ENCODE data around the gene PRDM10.

PRDM10 gene

GRCh38 chr11:129918361-129918760 is 84.3 kb downstream of the PRDM10 start:
- H3K27ac ChIP-seq (ENCODE audit: low read length): no peak overlapping the region
- H3K36me3 ChIP-seq (replicated peaks; ENCODE audit: low read depth, low read length): peaks cover 6% of the 10 kb centered on the region
- no peak overlapping the region for H3K4me2 ChIP-seq (ENCODE audit: low read length)
- H3K9me3 ChIP-seq (ENCODE audit: insufficient read depth, low read length): no peaks in the 10 kb centered on the region
- TF ChIP-seq CTCF (IDR thresholded peaks at IDR 0.05; ENCODE audit: low read depth, low read length) (no peak), EZH2phosphoT487 (IDR thresholded peaks at IDR 0.05; ENCODE audit: low read depth) (no peak)
- no peak overlapping the region for H3K9ac ChIP-seq (ENCODE audit: low read length)
- H3K27me3 ChIP-seq (ENCODE audit: low read depth, low read length): no peaks in the 10 kb centered on the region
- no peaks in the 10 kb centered on the region for H3K79me2 ChIP-seq (ENCODE audit: low read length)
- H3K4me1 ChIP-seq (ENCODE audit: low read length): no peaks in the 10 kb centered on the region
- H2AFZ ChIP-seq (ENCODE audit: low read depth, low read length): no peak overlapping the region
- no peak overlapping the region for H3K4me3 ChIP-seq (ENCODE audit: low read length)
- no peaks in the 10 kb centered on the region for H4K20me1 ChIP-seq (ENCODE audit: insufficient read depth, low read length)

- peaks cover 6% of the 10 kb centered on the region for H3K36me3 ChIP-seq (replicated peaks; ENCODE audit: low read depth, low read length)
- TF ChIP-seq CTCF (IDR thresholded peaks at IDR 0.05; ENCODE audit: low read depth, low read length) (no peak), EZH2phosphoT487 (IDR thresholded peaks at IDR 0.05; ENCODE audit: low read depth) (no peak)
Observed at GRCh38 chr11:129917231-129917630, 85.4 kb downstream of the PRDM10 start.

GRCh38 chr11:129911298-129911697 is 91.3 kb downstream of the PRDM10 start:
- Histone ChIP-seq H3K27ac (ENCODE audit: low read length) (no peak overlapping the region), H3K4me2 (ENCODE audit: low read length) (no peak overlapping the region), H3K36me3 (replicated peaks; ENCODE audit: low read depth, low read length) (peaks cover 6% of the 10 kb centered on the region)

More at GRCh38 chr11:129917231-129917630, 85.4 kb downstream of the PRDM10 start:
- H4K20me1 ChIP-seq (ENCODE audit: insufficient read depth, low read length): no peaks in the 10 kb centered on the region
- H3K4me3 ChIP-seq (ENCODE audit: low read length): no peak overlapping the region
- H3K27ac ChIP-seq (ENCODE audit: low read length): no peak overlapping the region
- H3K4me2 ChIP-seq (ENCODE audit: low read length): no peak overlapping the region
- H2AFZ ChIP-seq (ENCODE audit: low read depth, low read length): no peak overlapping the region
- H3K79me2 ChIP-seq (ENCODE audit: low read length): no peaks in the 10 kb centered on the region
- H3K9ac ChIP-seq (ENCODE audit: low read length): no peak overlapping the region
- no peaks in the 10 kb centered on the region for H3K9me3 ChIP-seq (ENCODE audit: insufficient read depth, low read length)
- no peaks in the 10 kb centered on the region for H3K4me1 ChIP-seq (ENCODE audit: low read length)
- H3K27me3 ChIP-seq (ENCODE audit: low read depth, low read length): no peaks in the 10 kb centered on the region

GRCh38 chr11:129910360-129910759 is 92.3 kb downstream of the PRDM10 start:
- Histone ChIP-seq H2AFZ (ENCODE audit: low read depth, low read length) (no peak overlapping the region), H3K4me1 (ENCODE audit: low read length) (no peaks in the 10 kb centered on the region), H3K4me2 (ENCODE audit: low read length) (no peak overlapping the region), H3K9ac (ENCODE audit: low read length) (no peak overlapping the region), H4K20me1 (ENCODE audit: insufficient read depth, low read length) (no peaks in the 10 kb centered on the region), H3K27ac (ENCODE audit: low read length) (no peak overlapping the region), H3K27me3 (ENCODE audit: low read depth, low read length) (no peaks in the 10 kb centered on the region), H3K9me3 (ENCODE audit: insufficient read depth, low read length) (no peaks in the 10 kb centered on the region), H3K79me2 (ENCODE audit: low read length) (no peaks in the 10 kb centered on the region), H3K4me3 (ENCODE audit: low read length) (no peak overlapping the region), H3K36me3 (replicated peaks; ENCODE audit: low read depth, low read length) (peaks cover 6% of the 10 kb centered on the region)
- no peak for TF ChIP-seq EZH2phosphoT487 (IDR thresholded peaks at IDR 0.05; ENCODE audit: low read depth)
- no peak for TF ChIP-seq CTCF (IDR thresholded peaks at IDR 0.05; ENCODE audit: low read depth, low read length)

More at GRCh38 chr11:129911298-129911697, 91.3 kb downstream of the PRDM10 start:
- Histone ChIP-seq H3K4me1 (ENCODE audit: low read length) (no peaks in the 10 kb centered on the region), H3K79me2 (ENCODE audit: low read length) (no peaks in the 10 kb centered on the region), H3K9me3 (ENCODE audit: insufficient read depth, low read length) (no peaks in the 10 kb centered on the region), H4K20me1 (ENCODE audit: insufficient read depth, low read length) (no peaks in the 10 kb centered on the region), H3K27me3 (ENCODE audit: low read depth, low read length) (no peaks in the 10 kb centered on the region), H3K9ac (ENCODE audit: low read length) (no peak overlapping the region), H3K4me3 (ENCODE audit: low read length) (no peak overlapping the region), H2AFZ (ENCODE audit: low read depth, low read length) (no peak overlapping the region)
- TF ChIP-seq CTCF (IDR thresholded peaks at IDR 0.05; ENCODE audit: low read depth, low read length) (no peak), EZH2phosphoT487 (IDR thresholded peaks at IDR 0.05; ENCODE audit: low read depth) (no peak)
